Right hindlimb (tissue), 1 donor: Measurements from ENCODE around the gene ERBB2.

Source experiments
- DNase-seq: peaks from one replicate; pipeline ENCODE4 v3.0.0-alpha.2; 2018

Gene ERBB2

DNA sequence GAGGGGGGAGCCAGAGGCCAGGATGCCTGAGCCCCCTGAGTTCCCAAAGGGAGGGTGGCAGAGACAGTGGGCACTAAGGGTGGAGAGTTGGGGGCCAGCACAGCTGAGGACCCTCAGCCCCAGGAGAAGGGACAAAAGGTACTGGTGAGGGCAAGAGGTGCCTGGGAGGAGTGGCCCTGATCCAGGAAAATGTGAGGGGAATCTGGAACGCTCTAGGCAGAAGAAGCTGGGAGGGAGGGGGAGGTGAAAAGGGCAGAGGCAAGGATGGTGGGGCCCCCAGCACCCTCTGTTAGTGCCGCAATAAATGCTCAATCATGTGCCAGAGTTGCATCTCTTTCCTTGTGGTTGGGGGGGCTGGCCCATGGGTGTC, 33.6 kb upstream of the ERBB2 start:
- DNase-seq, result no peak

DNA sequence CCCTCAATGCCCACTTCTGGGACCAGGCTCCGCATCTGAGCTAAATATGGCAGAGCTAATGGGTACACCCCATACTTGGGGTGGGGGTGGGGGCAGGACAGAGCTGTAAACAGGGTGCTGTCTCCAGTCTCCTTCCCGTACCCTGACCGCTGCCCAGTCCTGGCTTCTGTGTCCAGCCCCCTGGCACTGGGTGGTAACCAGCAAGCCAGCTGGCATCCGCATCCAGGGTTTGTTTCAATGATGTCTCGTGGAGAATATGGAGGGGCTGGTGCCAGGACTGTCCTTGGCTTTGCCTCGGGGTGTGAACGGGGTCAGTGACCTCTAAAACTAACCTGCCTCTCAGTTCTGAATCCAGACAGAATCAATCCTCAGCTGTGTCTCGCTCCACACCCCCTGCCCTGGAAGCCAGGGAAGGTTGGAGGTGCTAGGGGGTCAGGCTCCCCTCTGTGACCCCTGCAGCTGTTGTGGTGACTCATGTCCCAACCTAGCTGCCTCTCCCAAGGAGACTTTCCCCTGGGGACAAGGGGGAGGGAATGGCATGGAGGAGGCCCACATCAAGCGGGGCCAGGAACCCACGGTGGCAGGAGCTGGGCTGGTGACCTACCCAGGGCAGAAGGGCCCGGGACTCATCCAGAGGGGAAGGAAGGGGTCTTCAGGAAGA, 33.1 kb upstream of the ERBB2 start:
- DNase-seq, result no peak

DNA sequence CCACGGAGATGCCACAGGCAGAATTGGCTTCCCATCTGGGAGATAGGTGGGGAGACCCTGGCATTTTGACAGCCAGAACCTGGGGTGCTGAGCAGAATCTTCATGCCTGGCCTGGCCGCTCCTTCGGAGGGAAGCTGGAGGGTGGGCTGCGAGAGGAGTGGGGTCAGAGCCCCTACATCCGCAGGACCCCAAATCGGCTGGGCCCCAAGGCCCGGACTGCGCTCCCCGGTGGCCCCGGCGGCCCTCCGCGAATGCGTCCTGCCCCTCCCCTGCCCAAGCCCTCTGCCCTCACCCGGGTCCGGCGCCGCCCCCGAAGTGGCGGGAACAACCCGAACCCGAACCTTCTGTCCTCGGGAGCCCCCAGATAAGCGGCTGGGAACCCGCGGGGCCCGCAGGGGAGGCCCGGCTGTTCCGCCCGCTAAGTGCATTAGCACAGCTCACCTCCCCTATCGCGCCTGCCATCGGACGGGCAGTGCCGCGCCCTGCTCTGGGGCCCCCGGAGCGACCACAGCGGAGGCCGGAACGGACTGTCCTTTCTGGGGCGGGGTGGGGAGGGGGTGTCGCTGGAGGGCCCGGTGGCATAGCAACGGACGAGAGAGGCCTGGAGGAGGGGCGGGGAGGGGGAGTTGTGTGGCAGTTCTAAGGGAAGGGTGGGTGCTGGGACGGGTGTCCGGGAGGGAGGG, 32.5 kb upstream of the ERBB2 start:
- DNase-seq, result no peak

DNA sequence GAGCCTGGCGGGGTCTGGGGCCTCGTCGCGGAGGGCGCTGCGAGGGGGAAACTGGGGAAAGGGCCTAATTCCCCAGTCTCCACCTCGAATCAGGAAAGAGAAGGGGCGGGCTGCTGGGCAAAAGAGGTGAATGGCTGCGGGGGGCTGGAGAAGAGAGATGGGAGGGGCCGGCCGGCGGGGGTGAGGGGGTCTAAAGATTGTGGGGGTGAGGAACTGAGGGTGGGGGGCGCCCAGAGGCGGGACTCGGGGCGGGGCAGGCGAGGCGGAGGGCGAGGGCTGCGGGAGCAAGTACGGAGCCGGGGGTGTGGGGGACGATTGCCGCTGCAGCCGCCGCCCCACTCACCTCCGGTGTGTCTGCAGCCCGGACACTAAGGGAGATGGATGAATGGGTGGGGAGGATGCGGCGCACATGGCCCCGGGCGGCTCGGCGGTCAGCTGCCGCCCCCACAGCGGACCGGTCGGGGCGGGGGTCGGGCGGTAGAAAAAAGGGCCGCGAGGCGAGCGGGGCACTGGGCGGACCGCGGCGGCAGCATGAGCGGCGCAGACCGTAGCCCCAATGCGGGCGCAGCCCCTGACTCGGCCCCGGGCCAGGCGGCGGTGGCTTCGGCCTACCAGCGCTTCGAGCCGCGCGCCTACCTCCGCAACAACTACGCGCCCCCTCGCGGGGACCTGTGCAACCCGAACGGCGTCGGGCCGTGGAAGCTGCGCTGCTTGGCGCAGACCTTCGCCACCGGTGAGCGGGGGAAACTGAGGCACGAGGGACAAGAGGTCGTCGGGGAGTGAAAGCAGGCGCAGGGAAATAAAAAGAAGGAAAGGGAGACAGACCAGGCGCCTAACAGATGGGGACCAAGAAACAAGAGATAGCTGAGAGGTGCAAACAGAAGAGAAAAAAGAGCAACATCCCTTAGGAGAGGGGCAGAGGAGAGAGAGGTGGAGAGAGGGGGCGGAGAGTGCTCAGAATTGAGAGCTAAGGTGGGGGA, 31.6 kb upstream of the ERBB2 start, which contains the start of gene PNMT:
PNMT (plus strand) TSS at position 509 of the 980 bp plus-strand sequence; CDS start at position 532, 23 bp downstream.
- peak; percentile 75 for DNase-seq

DNA sequence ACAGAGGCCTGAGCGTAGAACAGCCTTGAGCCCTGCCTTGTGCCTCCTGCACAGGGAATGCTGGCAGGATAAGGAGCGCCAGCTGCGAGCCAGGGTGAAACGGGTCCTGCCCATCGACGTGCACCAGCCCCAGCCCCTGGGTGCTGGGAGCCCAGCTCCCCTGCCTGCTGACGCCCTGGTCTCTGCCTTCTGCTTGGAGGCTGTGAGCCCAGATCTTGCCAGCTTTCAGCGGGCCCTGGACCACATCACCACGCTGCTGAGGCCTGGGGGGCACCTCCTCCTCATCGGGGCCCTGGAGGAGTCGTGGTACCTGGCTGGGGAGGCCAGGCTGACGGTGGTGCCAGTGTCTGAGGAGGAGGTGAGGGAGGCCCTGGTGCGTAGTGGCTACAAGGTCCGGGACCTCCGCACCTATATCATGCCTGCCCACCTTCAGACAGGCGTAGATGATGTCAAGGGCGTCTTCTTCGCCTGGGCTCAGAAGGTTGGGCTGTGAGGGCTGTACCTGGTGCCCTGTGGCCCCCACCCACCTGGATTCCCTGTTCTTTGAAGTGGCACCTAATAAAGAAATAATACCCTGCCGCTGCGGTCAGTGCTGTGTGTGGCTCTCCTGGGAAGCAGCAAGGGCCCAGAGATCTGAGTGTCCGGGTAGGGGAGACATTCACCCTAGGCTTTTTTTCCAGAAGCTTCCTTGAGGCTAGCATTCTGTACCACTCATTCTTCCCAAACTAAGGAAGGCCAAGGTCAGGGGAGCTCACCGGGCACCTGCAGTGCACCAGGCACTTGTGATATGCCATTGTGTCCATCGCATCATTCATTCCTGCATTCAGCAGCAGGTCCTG, 29.7 kb upstream of the ERBB2 start:
- no peak for DNase-seq

DNA sequence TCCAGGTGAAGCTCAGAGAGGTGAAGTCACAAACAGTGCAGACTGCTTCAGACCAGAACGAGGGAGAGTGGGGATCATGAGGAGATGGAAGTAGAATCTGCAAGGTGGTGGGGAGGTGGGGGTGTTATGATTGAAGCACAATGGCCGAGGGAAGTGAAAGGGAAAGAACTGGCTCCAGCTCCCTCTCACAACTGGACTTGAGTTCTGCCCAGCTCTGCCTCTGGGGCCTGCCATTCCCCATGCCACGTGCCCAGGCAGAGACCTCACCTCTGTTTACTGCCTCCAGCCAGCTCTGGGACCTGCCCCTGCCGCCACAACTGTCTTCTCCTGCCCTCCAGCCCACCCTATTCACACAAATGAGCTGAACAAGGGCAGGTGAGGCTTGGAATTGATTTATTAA, 29.1 kb upstream of the ERBB2 start:
- DNase-seq, result no peak

DNA sequence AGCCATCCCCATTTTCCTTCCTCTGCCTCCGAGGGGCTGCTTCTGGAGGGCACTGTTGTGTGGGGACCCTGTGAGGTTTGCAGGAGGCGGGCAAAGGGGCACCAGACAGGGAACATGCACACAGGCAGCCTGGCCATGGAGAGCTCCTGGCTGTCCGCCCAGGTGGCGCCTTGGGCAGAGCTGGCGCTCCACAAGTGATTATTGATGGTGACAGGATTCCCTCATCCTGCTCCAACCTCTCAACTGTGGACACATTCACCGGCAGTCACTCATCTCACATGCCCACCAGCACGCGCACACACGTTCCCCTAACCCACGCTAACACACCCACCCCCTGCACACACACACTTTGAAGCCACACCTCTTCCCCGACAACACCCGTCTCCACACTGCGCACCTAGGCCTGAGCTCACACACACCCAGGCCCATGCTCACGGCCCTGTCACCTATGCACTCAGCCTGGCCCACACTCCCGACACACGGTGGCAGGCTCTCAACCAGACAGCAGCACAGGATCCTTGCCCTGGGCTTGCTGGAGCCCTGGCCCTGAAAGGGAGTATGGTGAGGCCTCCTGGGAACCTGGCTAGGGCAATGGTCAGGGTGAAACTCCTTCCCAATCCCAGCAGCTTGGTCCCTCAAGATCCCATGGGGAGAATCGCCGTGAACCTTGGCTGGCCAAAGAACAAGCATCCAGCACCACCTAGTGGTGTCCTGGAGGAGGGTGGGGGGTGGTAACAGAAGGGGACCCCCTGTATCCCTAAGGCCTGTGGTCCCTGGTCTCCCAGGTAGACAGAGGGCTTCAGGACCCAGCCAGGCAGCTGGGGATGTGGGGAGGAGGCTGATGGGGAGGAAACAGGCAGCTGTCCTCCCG, 28.0 kb upstream of the ERBB2 start:
- DNase-seq, result no peak

DNA sequence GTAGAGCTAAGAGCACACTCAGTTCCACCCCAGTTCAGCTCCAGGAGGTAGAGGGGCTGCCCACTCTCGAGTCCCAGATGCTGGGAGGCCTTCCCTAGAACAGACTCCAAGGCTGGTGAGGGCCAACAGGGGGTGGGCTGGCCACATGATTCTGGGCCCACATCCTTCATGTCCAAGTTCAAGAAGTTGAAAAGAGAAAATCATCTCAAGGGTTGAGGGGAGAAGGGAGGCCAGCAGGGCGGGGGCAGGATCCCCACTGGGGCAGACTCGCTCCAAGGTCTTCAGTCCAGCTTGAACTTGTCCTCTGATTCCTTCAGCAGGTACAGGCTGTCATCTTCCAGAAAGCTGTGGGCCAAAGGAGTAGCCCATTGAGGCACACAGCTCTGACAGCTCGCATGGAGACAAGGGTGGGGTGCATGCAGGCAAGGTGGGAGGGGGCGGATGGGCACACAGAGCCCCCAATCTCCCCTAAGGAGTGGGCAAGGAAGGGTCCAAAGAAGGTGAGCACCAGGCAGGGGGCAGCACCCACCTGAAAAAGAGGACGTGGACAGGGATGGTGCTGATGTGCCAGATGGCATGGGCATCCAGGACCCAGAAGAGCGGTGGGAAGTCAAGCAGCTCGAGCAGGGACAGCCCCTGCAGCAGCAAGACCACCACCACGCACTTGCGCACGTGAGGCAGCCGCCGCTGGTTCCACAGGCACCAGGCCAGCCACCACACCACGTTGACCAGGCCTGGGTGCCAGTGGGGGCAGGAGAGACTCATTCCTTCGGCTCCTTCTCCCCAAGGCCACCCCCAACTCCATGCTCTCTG, 27.1 kb upstream of the ERBB2 start:
- DNase-seq, result no peak

DNA sequence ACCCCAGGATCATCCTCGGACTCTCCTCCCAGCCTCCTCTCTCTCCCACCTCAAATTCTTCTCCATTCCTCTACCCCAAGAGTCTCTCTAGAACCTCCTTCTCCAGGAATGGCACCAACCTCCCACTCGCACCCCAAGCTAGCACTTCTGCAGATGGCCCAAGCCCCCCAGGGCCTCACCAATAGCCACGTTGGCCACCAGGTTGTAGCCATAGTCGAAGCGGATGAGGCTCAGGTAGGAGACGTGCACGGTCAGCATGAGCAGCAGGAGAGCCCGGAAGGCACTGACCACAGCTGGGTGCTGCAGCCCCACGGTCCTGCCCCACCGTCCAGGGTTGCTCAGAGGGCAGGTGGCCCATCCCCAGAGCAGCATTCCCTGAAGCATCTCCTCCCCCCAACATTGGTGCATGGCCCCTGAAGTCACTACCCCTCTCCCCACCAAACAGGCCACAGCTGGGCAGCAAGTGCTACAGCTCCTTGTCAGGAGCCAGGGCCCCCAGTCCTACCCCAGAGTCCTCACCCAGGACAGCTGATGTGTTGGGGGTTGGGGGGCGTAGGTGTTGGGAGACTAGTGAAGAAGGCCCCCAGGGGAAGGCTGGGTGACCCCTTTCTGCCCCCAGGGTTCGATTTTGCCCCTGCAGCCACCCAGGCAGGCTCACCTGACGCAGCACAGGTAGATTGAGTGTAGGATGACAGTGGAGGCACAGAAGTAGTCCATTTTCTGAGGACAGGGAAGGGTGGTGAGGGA, 26.4 kb upstream of the ERBB2 start:
- no peak for DNase-seq

DNA sequence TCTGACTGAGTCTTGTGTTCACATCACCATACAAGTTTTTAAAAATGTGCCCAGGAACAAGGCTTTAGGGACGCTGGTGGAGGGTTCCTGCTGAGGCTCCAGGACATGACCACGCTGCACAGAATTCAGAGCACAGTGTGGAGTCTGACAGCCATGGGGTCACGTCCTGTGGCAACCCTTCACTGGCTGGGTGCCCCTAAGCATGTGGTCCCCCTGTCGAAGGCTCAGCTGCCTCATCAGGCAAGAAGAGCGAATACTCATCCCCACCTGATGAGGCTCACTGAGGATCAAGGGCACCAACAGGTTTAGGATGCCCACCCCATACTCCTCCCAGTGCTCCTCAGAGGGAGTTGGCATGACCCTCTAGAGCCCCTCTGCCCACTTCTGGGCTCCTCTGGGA, 25.7 kb upstream of the ERBB2 start:
- DNase-seq, result no peak

DNA sequence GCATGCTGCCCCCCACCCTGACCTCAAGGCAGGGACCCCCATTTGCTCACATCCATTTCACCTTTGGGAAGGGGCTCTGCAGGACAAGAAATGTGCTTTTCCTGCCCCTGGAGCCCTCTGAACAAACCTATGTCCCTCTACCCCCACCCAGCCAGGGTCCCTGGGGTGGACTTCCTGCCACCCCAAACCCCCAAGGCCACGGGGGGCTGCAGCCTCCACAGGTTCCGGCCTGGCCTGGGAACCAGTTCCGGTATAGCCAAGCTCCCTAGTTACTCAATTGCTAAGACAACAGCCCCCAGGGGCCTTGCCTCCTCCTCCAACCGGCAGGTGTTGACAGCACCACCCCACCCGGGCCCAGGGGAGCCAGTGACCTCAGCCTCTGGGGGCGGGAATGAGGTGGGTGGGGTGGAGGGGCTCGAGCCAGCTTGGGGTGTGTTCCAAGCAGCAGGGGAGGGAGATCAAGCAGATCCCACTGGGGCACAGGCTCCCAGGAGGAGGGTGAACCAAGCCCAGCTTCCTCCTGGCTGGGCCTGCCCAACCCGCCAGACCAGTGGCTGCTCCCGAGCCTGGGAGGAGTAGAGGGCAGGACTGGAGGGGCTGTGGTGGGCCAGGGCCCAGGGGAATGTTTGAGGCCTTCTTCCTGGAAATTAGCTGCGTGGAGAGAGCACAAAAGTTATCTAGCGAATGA, 25.0 kb upstream of the ERBB2 start:
- DNase-seq, result no peak

DNA sequence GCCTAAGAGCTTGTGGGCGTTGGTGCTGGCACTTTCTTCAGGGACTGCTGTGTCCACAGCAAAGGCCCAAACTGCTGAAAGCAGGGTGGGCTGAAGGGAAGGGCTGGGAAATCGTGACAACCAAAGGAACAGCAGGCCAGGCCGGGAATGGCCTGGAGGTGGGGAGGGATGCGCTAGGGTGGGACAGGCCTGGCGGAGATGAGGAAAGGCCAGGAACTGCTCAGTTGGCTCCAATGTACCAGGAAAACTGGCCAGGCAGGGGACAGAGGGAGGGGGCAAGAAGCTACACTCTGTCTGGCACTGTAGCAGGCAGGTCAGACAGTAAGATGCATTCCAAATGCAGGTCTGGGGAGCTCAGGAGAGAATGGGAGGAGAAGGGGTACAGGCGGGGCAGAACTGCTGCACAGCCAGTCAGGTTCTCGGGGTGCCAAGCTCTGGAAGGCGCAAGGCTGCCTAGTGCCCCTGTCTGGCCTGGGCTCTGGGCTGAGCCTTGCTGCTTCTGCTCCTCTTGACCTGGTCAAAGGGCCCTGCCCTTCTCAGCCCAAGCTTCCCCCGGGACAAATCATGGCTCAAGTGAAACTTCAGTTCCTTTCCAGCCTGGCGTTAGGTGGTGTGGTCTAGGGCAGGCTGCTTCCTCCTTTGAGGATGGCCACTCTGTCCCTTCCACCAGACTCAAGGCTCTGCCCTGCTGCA, 24.3 kb upstream of the ERBB2 start:
- no peak for DNase-seq

DNA sequence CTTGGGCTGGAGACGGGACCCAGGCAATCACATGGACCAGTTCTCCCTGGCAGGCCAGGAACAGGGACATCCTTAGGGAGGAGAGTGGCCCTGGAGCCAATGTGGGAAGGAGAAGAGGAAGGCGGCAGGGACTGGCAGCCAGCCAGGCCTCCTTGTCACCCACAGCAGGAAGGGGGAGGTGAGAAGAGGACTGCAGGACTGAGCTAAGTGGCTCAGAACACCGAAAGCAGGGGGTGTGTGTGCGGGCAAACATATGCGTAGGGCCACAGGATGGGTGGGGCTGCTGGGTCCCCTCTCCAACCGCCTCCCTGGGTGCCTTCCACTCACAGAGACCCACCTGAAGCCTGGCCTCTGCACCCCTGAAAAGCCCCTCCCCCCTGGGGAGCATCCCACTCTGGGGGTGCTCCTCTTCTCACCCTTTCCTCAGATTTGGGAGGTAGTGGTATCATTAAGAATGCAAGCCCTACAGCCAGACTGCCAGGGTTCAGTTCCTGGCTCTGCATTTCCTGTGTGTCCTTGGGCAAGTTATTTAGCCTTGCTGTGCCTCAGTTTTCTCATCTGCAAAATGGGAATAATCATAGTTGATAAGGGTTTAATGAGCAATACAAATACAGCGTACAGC, 23.6 kb upstream of the ERBB2 start:
- no peak for DNase-seq

DNA sequence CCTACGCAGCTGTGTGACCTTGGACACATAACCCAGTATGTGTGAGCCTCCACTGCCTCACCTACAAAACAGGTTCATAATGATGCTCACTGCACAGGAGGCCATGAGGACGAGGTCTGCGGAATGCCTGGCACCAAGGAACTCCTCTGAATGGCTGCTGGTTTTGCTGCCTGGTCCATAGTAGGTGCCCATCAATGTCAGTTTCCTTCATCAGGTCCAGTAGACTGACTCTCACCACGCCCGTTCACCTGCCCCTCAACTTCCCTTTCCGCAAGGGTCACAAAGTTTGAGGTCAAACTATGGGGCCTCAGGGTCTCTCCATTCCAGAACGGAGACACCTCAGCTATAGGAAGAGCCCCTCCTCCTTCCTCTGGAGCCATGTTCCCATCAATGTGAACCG, 22.8 kb upstream of the ERBB2 start:
- DNase-seq, result no peak

DNA sequence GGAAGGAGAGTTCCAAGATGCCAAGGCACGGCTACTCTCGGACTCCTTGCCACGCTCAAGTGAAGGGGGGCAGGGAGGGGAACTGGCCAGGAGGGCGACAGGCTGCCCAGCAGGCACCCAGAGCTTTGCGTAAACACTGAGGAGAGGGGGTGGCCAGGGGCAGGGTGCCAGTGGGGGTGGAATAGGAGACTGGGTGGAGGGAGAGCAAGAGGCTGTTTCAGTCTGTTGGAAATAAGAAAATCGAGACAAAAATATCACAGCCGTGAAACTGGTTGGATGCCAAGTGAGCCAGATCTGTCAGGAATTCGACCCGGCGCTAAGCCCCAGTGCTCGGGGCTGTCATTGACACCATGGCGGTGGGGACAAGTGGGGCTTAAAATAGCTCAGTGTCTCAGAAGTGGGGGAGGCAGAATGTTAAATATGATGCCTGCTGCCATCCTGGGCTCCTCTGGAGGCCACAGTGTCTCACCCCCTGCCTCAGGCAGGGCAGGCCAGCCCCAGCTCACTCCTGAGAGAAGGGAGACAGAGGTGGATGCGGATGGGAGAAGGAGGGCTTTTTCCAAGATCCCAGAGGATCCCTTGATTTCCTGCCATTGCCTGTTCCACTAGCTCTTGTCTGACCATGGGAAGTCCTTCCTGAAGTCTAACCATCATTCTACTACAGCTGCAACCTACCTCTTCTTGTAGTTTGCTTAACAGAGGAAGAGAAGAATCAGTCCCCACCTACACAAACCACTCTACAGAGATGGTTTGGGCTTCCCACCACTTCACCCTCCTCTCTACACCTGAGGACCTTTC, 22.1 kb upstream of the ERBB2 start:
- no peak for DNase-seq

DNA sequence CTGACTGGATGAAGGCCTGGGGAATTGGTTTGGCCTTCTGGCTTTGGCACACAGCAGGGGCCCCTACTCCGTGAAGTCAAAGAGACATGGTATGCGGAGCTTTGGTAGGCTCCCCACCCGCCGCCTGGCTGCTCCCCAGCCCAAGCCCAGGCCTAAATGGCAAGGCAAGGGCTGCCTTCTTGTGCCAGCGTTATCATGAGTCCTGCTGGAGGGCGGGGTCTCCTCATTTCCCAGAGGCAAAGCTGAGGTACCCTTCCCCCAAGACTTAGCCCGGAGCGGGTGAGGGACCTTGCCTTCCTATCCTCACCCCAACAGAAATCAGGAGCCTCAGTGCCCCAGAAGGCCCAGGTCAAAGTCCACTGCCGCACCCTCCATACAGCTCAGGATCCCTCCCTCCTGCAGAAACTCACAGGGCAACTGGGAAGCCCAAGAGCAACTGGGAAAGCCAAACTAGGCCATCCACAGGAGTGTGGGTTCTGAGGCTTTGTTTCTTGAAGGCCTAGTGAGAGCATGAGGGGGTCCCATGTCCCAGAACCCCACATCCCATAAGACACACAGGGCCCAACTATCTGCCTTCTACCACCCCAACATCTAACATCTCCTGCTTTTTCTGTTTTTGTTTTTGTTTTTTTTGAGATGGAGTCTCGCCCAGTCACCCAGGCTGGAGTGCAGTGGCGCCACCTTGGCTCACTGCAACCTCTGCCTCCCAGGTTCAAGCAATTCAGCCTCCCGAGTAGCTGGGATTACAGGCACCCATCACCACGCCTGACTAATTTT, 21.3 kb upstream of the ERBB2 start:
- no peak for DNase-seq
